GM12874 (cell line): ENCODE results near the gene C5orf47.

ENCODE experiments used
- CTCF ChIP-seq: IDR thresholded peaks from 2 replicates; pipeline ENCODE4 v1.5.1; 2011; ENCODE audit warnings: low read depth, mild to moderate bottlenecking, control low read depth, low read length, moderate library complexity; ENCODE audit not compliant: insufficient read depth

Gene C5orf47

GRCh38 chr5:173950829-173951228 is 38.1 kb upstream of the C5orf47 start:
- no peak for TF ChIP-seq CTCF

- no peak for TF ChIP-seq CTCF
Measured at GRCh38 chr5:173953528-173954090, 35.4 kb upstream of the C5orf47 start.

GRCh38 chr5:173954671-173955521 is 34.1 kb upstream of the C5orf47 start:
- TF ChIP-seq CTCF: no peak

- TF ChIP-seq CTCF: no peak
Measured at GRCh38 chr5:173960986-173961385, 28.0 kb upstream of the C5orf47 start.

- no peak for TF ChIP-seq CTCF
Measured at GRCh38 chr5:173961418-173961817, 27.6 kb upstream of the C5orf47 start.

GRCh38 chr5:173962436-173962972 is 26.5 kb upstream of the C5orf47 start:
- no peak for TF ChIP-seq CTCF

GRCh38 chr5:173963182-173963838 is 25.7 kb upstream of the C5orf47 start:
- TF ChIP-seq CTCF: no peak
